ENCODE measurements around the gene NPHP4. TPM values are rescaled to one million over a fixed set of nuclear protein-coding genes. Genes with fewer than 3 reads are reported as not detected.

Gene NPHP4
- total RNA-seq, 1 experiment from 2014 or later: 1.9 TPM

DNA sequence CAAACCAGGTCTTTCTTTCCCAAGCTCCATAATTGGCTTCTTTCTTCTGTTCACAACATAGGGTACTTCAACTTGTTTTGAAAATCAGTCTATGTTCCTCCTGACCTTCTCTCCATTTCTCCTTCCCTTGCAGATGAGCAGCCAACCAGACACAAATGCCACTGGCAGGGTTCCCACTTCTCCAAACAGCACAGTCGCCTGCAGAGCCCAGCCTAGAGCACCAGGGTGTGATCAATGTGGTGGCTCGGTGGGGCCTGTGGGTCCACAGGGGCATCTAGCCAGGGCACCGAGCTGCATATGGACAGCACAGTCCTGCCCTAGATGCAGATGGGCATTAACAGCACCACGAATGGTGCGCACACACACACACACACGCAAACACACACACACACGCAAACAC, 112.8 kb downstream of the NPHP4 start:
- no peak for DNase-seq (ENCODE audit: low spot score)

DNA sequence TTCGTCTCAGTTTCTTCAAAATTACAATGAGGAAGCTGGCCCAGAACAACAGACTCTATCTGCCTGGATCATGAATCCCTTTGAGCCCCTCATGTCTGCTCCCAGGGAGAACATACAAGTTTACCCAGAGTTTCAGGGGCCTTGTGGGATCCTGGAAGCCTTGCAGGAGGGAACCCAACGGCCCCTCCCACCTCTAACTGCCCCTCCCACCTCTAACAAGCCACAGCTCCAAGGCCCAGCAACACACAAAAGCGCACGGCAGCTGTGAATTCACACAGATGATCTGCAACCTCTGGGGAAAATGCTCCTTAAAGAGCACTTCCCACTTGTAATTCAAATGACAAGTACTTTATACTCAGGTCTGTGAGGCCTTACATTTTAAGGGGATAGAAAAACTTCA, 113.3 kb downstream of the NPHP4 start:
- DNase-seq (ENCODE audit: low spot score): no peak

DNA sequence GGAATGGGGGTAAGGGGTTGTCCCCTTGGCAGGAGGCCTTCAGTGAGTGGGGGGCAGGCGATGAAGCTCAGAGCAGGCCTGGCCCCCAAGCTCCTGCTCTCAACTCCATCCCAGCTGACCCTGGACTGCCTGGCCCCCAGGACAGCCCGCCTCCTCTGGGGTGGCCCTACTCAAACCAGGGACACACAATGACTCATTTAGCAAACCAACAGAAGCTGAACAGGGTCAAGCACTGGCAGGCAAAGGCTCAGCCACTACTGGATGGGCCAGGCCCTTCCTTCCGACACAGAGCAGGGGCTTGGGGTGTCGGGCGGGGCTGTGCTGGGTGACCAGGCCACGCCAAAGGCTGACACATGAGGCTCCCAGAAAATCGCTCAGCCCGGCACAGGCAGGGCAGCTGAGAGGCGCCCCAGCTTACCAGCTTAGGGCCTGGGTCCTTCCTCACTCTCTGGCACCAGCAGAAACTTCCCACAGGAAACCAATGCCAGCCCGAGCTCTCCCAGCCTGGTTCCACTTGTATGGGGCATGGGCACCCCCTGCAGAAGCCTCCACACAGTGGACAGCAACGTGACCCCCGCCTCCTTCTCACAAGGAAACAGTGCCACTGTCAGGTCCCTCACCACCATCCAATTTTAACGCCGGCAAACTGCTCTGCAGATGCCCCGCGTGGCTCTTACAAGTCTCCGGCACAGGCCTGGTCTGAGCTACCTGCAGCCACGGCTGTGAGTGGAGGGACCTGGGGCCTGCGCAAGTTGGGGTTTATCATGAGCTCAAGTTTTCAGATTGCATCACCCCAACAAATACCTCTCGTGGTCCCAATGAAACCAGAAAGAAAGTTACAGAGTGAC, 114.3 kb downstream of the NPHP4 start:
- no peak for DNase-seq (ENCODE audit: low spot score)

DNA sequence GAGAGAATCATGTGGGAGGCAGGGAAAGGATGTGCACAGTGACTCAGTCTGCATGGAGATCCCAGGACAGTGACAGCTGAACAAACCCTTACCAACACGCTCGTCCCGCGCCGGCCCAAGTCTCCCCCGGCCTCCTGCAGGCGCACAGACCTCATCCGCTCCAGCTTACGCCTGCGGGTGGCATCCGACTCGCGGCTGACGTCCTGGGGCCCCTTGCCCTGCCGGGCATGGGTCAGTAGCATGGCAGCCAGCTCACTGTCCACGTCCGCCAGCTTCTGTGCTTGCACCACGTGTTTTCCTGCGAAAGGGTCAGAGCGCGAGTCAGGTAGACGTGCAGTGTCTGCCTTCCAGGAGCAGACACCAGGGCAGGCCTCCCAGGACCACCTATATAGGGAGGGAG, 115.2 kb downstream of the NPHP4 start:
- DNase-seq (ENCODE audit: low spot score): no peak

DNA sequence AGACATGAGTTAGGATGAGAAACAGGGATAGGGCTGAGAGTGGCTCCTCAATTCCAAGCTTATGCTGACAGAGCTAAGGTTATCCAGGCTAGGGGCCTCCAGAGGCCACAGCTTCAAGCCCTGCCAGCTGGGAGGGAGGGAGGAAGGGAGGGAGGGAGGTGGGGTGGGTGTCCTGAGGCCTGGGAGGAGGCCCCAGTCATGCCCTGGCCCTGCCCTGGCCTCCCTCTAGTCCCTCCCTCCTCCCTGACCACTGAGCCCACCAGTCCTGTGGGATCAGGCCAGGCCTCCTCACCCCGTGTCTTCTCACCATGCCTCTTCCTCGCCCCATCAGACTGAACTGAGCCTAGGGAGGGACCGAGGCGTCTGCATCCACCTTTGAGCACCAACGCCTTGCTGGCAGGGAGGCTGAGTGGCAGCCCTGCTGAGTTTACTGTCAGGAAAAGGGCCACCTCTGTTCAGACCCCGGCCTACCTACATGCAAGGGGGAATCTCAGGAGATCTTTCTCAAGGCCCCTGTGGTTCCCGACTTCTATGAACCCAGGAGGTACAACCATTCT, 116.1 kb downstream of the NPHP4 start:
- DNase-seq (ENCODE audit: low spot score): no peak

DNA sequence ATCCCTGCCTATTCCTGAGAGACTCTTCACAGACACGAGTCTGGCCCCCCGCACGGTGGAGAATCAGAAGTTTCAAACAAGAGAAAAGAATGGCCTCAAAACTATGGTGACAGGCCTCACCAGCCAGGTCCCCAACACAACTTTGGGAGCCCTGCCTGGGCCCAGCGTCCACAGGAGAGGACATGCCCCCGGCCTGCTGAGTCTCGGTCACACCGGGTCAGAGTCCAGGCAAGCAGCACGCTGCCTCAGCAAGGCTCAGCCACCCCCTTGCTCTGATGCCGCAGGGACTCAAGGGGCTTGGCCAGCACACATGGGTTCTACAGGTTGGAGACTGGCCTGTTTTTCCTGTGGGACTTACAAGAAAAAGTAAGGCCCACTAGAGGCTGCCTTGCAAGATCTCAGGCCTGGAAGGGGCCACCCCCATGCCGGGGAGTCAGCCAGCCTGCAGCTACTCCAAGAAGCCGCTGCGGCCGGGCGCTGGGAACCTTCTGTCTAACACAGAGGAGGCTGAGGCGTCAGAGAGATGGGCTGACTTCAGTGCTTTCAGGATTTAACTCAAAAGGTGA, 116.8 kb downstream of the NPHP4 start:
- DNase-seq (ENCODE audit: low spot score): no peak

DNA sequence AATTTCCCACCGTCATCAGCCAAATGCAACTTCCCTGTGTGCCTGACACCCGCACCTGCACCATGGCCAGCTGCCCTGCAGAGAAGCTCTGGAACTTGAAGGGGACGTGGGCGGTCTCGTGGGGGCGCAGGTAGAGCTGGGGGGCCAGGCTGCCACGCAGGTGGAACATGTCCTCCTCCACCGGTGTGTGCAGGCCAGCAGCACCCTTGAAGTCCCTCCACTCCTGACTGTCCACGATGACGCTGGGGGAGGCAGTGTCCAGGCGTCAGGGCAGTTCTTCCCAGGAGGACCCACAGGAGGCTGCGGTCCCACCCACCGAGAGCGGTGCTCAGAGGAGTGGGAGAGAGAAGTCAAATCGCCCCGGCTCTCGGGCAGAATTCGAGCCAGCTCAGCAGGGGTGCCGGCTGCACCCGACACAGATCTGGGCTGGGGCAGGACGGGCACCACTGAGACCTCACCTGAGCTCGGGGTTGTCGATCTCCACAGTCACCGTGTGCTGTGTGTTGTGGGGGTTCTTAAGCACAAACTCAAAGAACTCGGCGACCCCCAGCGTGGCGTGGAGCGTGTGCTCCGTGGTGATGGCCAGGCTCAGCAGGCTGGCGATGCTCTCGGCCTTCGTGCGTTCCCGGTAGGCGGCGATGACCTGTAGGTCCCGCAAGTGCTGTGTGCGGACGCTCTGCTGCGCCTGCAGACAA, 117.7 kb downstream of the NPHP4 start:
- no peak for DNase-seq (ENCODE audit: low spot score)

DNA sequence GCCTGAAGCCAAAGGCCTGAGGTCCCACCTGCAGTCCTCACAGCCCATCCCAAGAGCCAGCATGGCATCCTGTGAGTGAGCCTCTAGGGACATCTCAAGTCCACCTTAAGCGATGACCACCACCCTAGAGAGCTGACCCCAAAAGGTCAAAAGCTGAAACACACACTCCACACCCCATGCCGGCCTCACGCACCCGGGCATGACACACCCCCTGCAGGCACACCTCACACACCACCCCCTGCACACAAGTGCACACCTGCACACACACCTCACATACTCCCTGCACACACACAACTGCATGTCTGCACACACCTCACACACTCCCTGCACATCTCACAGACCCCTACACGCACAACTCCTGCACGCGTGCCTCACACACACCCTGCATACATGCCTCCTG, 118.7 kb downstream of the NPHP4 start:
- no peak for DNase-seq (ENCODE audit: low spot score)

DNA sequence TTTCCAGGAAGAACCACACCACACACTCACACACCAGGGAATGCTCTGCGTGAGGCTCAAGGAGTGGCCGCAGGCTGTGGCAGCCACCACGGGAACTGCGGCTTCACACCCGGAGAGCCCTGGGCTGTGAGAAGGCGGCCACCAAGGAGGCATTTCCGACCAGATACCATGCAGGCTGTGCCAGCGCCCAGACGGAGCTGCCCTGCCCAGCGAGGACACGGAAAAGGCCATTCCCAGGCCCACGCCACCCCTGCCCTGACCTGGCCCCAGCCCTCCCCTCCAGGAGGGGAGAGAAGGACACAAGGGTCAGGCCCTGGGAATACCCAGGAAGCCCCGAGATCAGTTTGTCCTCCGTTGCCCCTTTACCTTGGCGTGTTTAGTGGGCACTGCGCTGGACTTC, 119.3 kb downstream of the NPHP4 start:
- no peak for DNase-seq (ENCODE audit: low spot score)

DNA sequence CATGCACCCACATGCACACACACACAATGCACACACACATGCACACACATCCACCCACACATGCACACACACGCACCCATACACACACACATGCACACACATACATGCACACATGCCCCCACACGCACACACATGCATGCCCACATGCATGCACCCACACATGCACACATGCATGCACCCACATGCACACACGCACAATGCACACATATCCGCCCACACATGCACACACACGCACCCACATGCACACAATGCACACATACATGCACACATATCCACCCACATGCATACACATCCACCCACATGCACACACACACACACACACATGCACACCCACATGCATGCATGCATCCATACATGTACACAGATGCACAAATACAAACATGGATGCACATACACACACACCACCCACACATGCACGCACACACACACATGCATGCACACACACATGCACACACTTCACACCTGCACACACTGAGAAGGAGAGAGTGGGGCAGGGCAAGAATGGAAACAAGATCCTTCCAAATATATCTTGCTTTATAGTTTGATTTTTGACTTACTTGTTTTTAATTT, 123.2 kb downstream of the NPHP4 start:
- no peak for DNase-seq (ENCODE audit: low spot score)

DNA sequence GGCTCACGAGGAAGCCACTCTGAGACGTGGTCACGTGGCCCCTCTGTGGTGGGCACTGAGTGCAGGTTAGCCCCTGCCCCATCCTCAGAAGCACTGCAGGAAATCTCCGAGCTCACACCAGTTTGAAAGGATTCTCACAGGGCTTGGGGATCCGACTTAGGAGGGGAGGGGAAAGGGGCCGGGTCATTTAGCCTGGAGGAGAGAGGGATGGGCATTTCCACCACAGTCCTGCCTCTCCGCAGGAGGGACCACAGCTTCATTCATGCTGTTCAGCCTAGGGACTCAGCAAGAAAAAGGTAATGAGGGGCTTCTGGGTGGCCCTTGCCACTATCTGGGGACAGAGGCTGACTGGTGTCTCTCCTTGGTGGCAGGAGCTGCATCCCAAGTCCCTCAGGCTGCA, 126.5 kb downstream of the NPHP4 start:
- DNase-seq (ENCODE audit: low spot score): no peak

DNA sequence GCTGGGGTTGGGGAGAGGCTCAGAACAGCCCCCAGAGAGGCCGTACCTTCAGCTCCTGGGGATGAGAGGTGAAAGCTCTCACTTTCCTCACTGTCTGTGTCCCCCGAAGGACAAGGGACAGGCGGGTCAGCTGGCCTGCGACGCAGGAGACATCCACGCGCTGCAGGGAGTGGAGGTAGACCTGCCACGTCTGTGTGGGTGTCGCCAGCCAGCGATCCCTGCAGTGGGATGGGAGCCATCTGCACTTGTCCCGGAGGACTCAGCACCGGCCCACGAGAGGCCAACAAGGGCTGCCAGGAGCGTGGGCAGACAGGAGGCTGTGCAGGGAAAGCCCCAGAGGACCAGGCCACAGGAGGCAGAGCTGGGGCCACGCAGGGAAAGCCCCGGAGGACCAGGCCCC, 127.2 kb downstream of the NPHP4 start:
- DNase-seq (ENCODE audit: low spot score): no peak

DNA sequence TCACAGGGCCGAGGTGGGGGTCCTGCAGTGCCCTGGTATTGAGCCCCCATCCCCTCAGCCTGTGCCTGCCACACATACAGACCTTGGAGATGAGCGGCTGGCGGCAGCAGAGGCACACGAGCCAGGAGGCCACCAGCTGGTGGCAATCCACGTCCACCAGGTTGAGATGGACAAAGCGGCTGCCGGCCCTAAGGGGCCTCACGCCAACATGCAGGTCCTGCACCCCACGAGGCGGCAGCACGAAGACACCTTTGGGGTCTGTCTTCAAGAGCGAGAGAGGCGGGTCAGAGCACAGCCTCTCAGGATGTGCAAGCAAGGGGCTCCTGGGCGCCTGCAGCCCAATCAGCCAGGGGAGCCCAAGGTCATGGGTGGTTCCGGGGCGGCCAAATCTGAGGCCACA, 128.0 kb downstream of the NPHP4 start:
- DNase-seq (ENCODE audit: low spot score): no peak

DNA sequence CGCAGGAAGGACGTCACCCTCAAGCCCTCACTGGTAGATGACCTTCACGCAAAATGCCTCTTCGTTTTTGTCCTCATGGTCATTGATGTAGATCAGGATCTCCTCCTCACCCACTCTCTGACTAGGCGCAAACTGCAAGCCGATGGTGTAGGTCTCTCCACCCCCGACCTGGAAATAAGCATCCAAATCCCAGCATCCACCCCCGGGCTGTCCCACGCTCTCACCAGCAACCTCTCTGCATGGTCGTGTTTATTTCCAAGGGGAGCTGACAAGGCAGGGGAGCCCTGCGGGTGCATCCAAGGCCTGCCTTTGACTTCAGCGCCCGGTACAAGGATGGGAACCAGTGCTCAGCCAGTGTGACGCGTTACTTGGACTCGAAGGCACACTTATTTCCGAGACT, 129.0 kb downstream of the NPHP4 start:
- DNase-seq (ENCODE audit: low spot score): no peak

DNA sequence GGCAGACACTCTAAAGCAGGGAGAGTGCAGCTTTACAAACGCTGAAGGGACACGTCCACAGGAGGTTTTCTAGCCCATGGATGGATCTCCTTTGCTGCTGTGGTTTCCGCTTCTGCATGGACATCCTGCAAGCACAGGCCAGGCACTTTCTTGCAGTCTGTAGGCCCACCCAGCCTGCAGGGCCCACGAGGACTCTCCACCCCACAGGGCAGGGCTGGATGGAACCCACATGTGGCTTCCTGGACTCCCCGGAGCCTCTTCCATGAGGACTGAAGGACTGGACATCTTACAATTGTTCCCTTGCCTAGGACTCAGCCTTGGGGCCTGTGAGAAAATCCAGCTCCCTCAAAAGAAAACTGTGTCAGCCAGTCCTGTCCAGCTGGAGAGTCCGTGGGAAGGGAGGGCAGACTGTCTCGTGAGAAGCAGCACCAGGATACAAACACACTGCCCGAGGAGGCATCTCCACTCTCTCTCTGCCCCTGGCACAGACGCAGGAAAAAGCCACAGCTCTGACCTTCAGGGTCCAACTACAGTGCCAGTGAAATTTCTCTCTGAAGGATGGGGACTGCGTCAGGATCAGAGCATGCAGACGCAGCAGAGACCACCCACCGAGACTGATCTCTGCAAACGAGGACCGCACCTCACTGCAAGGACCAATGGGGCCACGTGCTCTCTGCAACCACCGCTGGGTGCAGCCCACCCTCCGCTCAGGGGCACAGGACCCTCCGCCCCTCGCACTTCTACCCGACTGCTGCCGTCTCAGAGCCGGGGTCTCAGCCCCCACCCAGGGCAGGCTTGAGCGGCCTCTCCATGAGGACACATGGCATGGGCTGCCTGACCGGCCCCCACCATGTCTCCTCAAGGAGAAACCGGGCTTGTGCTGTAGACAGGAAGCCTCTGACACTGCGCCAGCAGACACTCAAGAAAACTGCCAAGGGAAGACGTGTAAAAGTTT, 130.1 kb downstream of the NPHP4 start:
- DNase-seq (ENCODE audit: low spot score): no peak

DNA sequence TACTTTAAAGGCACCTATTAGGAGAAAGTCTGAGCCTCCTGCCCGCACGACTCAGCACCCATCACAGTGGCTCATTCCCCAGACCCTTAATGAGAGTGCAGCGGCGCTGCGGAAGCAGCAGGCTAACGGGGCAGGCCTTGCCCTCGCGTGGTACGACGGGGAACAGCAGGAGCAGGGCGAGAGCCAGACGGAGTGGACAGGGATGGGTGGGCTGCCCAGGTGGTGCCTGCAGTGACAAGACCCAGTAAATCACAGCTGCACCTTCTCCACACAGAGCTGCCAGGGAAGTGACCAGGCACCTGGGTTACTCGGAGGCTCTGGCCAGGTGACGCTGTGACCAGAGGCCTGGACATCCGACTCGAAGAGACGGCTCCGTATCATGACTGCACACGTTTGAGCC, 131.9 kb downstream of the NPHP4 start:
- no peak for DNase-seq (ENCODE audit: low spot score)

DNA sequence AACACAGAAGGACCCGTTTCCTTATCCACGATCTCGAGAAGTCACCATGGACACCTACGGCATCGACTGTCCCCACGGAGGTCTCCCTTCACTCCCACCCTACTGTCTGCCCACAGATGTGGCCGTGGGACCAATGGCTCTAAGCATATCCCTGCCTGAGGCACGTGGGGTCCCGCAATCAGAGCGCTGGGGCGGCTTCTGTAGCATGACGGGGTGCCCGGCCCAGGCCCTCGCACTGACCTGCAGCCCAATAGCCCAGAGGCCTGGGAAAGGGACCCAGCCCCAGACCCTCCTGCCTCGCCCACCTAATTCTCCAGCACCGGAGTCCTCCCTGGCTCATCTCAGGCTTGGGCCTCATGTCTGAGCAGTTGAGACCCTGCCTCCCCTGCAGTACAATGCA, 132.5 kb downstream of the NPHP4 start:
- no peak for DNase-seq (ENCODE audit: low spot score)

DNA sequence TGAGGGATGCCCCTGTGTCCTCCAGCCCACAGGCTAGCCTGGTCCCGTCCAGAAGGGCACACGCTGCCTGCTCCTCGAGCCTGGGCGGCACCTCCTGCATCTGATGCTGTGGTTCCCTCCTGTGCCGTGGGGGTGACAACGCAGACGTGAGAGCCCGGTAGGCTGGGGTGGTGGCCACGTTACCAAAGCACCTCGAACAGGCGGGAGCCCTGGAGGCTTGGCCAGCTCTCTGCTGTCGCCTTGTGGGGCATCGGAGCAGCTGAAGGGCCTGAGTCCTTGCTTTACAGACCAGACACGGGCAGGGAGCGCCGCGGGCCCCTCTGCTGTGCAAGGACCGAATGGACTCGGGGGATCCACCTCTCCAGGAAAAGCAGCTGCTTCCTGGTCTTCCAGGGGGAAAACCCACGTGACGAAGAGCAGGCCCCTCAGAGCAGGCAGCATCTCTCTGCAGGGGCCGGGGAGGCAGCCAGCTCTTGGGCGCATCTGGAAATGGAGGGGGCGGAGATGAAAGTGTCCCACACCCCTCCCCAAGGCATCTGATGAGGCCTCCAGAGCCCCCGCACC, 133.3 kb downstream of the NPHP4 start:
- no peak for DNase-seq (ENCODE audit: low spot score)

DNA sequence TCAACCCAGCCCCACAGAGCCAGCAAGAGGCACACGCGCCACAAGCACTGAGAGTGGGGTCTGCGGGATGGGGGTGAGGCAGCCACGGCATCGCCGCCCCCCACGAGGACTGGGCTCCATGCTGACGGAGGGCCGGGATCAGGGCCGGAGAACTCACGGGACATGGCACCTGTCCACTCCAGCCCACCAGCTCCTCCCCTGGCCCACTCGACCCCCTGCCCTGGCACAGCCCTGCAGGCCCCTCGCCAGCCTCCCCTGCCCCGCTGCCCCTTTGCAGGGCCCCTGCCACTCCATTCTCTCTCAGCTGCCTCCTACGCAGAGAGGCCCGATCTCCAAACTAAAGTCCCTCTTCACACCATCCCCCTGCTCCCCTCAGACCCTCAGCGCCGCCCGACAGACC, 134.0 kb downstream of the NPHP4 start:
- no peak for DNase-seq (ENCODE audit: low spot score)

DNA sequence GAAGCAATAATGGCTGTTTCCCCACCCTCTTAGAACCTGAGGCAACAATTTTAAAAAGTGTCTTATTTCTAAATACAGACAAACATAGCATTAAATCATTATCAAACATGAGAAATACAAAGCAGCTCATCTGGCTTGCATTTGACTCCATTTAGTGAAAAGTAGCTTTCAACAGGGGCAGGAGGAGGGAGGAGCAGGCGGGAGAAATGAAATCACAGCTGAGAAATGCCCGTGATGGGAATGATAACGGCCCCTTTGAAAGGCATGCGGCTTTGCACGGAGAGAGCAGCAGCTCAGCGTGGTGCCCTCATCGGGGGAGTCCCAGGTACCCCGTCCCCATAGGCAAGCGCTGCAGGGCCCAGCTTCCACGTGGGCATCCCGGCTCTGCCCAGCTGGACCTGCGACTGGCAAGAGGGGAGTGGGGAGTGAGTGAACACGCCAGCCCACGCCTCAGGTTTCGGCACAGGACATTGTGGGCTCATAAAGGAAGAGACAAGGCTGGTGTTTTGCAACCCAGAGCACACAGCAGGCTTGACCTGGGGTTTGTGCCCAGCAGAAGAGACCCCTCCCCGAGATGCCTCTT, 134.6 kb downstream of the NPHP4 start:
- no peak for DNase-seq (ENCODE audit: low spot score)

DNA sequence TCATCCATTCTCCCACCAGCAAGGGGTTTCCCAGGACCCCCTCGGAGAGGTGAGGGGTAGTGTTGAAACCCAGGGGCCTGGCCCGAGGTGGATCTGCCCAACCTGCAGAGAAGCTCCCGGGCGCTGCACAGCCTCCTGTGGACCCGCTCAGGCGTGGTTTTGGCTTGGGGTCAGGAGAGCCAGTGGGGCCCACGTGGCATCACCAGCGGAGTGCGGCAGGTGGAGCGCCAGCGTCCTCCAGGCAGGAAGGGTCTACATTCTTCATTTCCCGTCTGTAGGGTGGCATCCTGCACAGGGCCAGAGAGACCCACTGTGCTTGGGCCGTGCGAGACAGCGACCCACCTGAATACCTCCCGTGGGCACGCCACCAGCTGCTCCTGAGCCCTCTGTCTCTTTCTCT, 135.2 kb downstream of the NPHP4 start:
- no peak for DNase-seq (ENCODE audit: low spot score)
